GM21381 (cell line): ENCODE results near the gene EXOC6.

Experiments used
- ATAC-seq: cut with Tn5 transposase; IDR thresholded peaks from one replicate; pipeline ENCODE4 v1.9.1; 2021; ENCODE audit warnings: mild to moderate bottlenecking, moderate library complexity; ENCODE audit not compliant: unreplicated experiment

Gene EXOC6

GRCh38 chr10:92832121-92832520 is 16.2 kb upstream of the EXOC6 start:
- ATAC-seq, result no peak

GRCh38 chr10:92832998-92833650 is 15.2 kb upstream of the EXOC6 start:
- no peak for ATAC-seq

- no peak for ATAC-seq
Measured at GRCh38 chr10:92834331-92834730, 14.0 kb upstream of the EXOC6 start.

- ATAC-seq, result no peak
Measured at GRCh38 chr10:92834986-92835385, 13.3 kb upstream of the EXOC6 start.

GRCh38 chr10:92837456-92837855 is 10.9 kb upstream of the EXOC6 start:
- ATAC-seq, result no peak

GRCh38 chr10:92839191-92840085 is 8.9 kb upstream of the EXOC6 start:
- no peak for ATAC-seq

GRCh38 chr10:92844746-92845145 is 3.6 kb upstream of the EXOC6 start:
- no peak for ATAC-seq

GRCh38 chr10:92845921-92846320 is 2.4 kb upstream of the EXOC6 start:
- ATAC-seq, result no peak

GRCh38 chr10:92846344-92846743 is 2.0 kb upstream of the EXOC6 start:
- no peak for ATAC-seq

GRCh38 chr10:92846854-92847201 is 1.5 kb upstream of the EXOC6 start:
- ATAC-seq, result no peak

GRCh38 chr10:92847202-92847864 is 987 bp upstream of the EXOC6 start:
- ATAC-seq, result no peak

- no peak for ATAC-seq
Measured at GRCh38 chr10:92848037-92848440, 281 bp upstream of the EXOC6 start.

GRCh38 chr10:92849234-92849525 is 860 bp downstream of the EXOC6 start:
- no peak for ATAC-seq

GRCh38 chr10:92849576-92850090 is 1.3 kb downstream of the EXOC6 start:
- no peak for ATAC-seq

GRCh38 chr10:92850185-92850584 is 1.9 kb downstream of the EXOC6 start:
- ATAC-seq, result no peak

- ATAC-seq, result no peak
Measured at GRCh38 chr10:92851003-92851402, 2.7 kb downstream of the EXOC6 start.

- ATAC-seq, result no peak
Measured at GRCh38 chr10:92855560-92855959, 7.2 kb downstream of the EXOC6 start.

GRCh38 chr10:92857904-92858514 is 9.7 kb downstream of the EXOC6 start:
- no peak for ATAC-seq

- ATAC-seq, result no peak
Measured at GRCh38 chr10:92867235-92867634, 18.9 kb downstream of the EXOC6 start.

GRCh38 chr10:92868036-92868435 is 19.7 kb downstream of the EXOC6 start:
- ATAC-seq, result no peak

- ATAC-seq, result no peak
Measured at GRCh38 chr10:92868557-92868956, 20.2 kb downstream of the EXOC6 start.
